NOMO-1 treated with dmso at 0.1 percent for 144 hours (cell line): ENCODE results near the gene CHCHD4.
"Not testable (repeated sequence)": the region's sequence is repeated elsewhere in the genome, so short reads cannot be mapped to it uniquely, and the experiment has no call there.

Experiments
- DNase-seq: peaks from one replicate; lab custom pipeline; 2025; ENCODE audit not compliant: unreplicated experiment; lab: John Stamatoyannopoulos, UW

Gene CHCHD4

DNA sequence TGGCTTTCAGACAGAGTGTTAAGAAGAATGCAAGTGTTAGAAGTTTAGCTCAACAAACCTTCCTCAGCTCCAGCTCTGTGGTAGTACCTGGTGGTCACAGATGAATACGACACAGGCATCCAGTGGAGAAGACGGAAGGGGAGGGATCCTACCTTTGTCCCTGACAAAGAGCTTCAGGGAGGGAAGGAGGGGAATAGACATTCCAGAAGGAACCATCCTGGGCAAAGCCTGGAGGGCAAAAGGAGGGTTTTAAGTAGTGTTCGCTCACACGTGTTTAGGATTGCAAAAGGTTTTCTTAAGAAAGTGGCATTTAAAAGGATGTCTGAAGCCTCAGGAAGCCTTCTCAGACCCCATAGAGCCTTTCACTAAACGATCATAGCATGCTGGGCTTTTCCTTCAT lies 2.8 kb downstream of the CHCHD4 start:
- no peak for DNase-seq

GRCh38 chr3:14120921-14121448 lies 3.7 kb downstream of the CHCHD4 start:
- DNase-seq = not testable (repeated sequence)

GRCh38 chr3:14120111-14120920 lies 4.4 kb downstream of the CHCHD4 start:
- no peak for DNase-seq

GRCh38 chr3:14119651-14120050 lies 5.0 kb downstream of the CHCHD4 start:
- DNase-seq = no peak

DNA sequence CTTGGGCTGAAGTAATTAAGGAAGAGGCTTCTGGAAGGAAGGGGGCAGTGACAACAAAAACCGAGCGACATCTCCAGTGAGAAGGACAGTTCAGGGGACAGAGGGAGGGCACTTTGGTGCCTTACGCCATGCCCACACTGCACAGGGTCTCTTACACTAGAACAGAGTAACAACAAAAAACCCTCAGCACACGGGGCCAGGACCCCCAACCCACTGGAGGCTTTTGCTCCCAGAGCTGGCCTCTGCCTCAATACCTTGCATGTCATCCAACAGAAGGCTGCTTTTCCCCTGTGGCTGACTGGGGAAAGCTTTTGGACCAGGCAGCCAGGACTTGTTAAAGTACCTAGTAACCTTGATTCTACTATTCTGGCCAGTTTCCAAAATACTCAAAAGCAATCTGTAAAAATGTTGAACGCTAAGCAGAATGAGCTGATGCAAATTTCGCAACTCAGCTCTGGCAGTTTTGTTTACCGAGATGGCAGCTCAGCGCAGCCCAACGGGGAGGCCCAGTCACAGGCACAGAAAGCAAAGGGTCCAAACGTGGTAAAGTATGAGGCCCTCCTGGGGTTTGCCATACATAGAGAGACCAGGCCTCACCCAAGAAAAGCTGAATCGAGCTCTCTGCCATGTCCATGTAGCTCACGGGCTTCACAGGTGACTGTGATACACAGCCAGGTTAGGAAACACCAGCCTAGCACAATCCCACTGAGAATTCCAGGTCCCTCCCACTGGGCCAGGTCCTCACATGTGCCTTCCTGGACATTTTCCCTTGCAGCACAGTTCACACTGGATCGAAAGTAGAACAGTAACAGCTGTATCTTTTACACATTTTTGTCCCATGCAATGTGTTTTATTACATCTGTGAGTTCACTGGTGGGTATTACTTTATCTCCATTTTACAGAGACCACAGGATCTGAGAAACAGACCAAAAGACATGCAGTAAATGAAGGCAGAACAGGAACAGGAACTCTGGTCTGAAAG lies 6.0 kb downstream of the CHCHD4 start:
- DNase-seq = no peak

GRCh38 chr3:14117468-14118399 lies 6.9 kb downstream of the CHCHD4 start:
- DNase-seq = no peak

DNA sequence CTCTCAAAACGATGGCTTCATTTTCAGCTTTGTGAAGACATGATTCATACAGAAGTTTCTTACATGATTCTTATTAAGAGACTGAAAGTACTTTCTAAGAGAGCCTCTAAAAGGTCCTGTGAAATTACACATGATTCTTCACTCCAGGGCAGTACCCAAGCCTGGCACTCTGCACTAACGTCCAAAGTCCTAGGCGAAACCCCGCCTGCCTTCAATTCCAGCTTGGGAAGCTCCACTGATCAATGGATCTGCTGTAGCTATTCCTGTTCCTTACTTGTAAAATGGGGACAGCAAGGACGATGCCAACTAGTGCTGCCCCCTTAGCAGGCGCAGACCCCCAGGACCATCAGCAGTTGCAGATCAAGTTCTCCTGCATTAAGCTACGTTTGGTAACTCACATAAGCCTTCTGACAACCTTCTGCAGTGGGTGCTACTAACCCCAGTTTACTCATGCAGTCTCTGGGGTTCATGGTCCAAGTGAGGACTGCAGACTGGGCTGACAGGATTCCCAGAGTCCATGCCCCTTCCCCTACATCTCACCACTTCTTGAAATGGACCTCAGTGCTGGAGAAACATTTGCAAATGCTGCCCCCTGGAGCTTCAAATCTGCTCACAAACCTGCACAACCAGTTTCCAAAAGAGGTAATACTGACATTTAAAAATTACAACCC lies 10.6 kb downstream of the CHCHD4 start:
- DNase-seq = no peak

GRCh38 chr3:14110699-14111098 lies 14.0 kb downstream of the CHCHD4 start:
- DNase-seq = no peak

GRCh38 chr3:14109821-14110220 lies 14.8 kb downstream of the CHCHD4 start:
- not testable (repeated sequence) for DNase-seq

DNA sequence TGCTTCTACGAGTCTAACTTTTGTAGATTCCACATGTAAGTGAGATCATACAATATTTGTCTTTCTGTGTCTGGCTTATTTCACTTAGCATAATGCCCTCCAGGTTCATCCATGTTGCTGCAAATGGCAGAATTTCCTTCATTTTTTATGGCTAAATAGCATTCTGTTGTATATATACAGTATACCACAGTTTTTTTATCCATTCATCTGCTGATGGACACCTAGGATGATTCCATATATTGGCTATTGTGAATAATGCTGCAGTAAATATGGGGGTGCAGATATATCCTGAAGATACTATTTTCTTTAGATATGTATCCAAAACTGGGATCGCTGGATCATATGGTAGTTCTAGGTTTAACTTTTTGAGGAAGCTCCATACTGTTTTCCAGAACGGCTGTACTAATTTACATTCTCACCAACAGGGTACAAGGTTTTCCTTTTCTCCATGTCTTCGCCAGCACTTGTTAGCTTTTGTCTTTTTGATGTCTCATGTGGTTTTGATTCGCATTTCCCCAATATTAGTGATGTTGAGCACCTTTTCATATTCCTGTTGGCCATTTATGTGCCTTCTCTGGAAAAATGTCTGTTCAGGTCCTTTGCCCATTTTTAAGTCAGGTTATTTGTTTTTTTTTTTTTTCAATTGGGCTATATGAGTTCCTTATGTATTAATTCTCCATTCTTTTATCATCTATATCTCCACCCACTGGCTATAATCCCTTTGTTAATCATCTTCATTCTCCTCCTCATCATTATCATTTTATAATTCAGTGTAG lies 26.9 kb downstream of the CHCHD4 start:
- DNase-seq = no peak

GRCh38 chr3:14096742-14097141 lies 27.9 kb downstream of the CHCHD4 start:
- no peak for DNase-seq

DNA sequence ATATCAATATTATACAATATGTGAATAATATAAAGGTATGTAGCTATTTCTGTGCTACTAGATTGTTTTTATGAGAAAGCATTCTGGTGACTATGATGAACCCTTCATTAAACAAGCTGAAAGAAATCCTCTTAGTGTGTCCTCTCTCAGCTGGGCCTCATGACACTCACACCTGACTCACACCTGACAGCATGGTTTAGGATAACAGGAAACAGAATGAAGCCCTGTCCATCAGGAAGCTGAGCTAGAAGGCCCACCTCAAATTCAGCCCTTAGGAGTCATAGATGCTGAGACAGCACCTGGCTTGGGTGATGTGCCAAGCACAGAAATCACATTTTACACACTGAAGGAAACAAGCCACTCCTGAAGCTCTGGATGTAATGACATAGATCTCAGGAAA lies 30.8 kb downstream of the CHCHD4 start:
- DNase-seq = no peak

GRCh38 chr3:14092464-14092863 lies 32.2 kb downstream of the CHCHD4 start:
- DNase-seq = no peak

- not testable (repeated sequence) for DNase-seq
Measured at GRCh38 chr3:14091959-14092358, 32.7 kb downstream of the CHCHD4 start.

GRCh38 chr3:14087461-14087860 lies 37.2 kb downstream of the CHCHD4 start:
- DNase-seq = not testable (repeated sequence)

- no peak for DNase-seq
Measured at GRCh38 chr3:14082108-14082657, 42.5 kb downstream of the CHCHD4 start.

- no peak for DNase-seq
Measured at GRCh38 chr3:14077310-14077709, 47.4 kb downstream of the CHCHD4 start.

DNA sequence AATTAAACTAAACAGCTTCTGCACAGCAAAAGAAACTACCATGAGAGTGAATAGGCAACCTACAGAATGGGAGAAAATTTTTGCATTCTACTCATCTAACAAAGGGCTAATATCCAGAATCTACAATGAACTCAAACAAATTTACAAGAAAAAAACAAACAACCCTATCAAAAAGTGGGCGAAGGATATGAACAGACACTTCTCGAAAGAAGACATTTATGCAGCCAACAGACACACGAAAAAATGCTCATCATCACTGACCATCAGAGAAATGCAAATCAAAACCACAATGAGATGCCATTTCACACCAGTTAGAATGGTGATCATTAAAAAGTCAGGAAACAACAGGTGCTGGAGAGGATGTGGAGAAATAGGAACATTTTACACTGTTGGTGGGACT lies 49.4 kb downstream of the CHCHD4 start:
- not testable (repeated sequence) for DNase-seq

DNA sequence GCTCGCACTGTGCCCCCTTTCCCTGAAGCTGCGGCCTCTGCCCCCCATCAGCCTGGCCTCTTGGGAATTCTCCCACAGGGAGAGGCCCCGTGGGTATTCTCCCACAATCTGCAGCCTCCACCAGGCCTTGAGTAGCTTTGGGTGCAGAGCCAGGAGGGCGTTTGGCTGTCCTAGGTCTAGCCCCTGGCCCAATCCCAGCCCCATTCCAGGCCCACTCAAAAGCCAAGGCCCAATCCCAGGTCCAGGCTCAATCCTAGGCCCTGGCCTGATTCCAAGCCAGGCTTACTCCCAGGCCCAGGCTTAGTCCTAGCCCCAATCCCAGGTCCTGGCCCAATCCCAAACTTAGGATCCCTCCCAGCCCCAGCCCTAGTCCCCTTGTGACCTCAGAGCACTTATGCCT lies 59.8 kb downstream of the CHCHD4 start:
- no peak for DNase-seq
